ENCODE measurements around the gene SLC35E3.

Gene SLC35E3

DNA sequence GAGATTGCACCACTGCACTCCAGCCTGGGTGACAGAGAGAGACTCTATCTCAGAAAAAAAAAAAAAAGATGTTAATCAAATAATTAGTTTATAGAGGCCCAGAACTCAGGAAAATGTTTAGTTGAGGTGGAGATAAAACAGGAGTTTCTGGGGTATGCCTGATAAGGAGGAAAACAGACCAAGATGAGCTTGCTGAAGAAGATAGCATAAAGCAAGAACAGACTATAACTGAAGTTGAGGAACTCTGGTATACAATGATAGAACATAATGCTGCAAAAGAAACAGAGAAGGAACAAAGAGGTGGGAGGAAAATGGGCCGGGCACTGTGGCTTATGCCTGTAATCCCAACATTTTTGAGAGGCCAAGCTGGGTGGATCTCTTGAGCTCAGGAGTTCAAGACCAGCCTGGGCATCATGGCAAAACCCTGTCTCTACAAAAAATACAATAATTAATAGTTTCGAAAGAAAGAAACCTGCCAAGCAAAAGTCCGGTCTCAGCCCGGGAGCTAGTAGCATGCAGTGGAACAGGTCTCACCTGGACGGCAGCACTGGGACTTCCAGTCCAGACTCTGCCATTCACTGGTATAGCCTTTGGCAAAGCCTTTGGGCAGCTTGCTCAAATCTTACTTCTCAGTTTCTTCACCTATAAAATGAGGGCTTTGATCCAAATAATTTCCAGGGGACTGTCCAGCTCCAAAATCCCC is 25.4 kb downstream of the SLC35E3 start:
- DNase-seq (ENCODE audit: low read depth), result no peak

DNA sequence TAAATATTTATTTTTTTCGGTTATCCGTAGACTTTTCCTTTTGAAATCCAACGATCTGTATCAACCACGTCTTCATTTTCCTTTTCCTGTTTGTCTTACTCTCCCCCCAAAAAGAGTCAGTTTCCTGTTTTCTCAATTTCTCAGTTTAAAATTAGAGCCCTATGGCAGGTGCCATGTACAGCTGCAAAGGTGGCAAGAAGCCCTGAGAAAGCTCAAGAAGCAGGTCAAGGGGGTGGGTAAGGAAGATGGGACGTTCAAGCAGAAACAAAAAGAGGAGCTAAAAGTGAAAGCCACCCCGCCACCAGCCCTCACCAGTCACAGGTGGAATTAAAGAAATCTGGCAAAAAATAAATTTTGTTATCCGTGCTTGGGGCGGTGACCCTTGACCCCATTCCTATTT is 26.7 kb downstream of the SLC35E3 start:
- DNase-seq (ENCODE audit: low read depth), result no peak

DNA sequence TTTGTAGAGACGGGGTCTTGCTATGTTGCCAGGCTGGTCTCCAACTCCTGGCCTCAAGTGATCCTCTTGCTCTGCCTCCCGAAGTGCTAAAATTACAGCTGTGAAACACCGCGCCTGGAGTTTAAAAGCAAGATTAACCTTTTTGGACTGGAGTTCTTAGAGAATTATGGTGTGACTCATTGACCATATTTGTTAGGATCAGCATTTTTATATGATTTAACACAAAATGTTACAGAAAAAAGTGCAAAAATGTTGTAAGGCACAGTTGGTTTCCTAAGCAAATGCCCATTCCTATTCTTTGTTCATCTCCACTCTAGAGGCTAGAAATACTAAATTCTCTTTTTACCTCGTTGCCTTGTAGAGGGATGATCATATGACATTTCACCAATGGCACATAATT is 27.6 kb downstream of the SLC35E3 start:
- no peak for DNase-seq (ENCODE audit: low read depth)

DNA sequence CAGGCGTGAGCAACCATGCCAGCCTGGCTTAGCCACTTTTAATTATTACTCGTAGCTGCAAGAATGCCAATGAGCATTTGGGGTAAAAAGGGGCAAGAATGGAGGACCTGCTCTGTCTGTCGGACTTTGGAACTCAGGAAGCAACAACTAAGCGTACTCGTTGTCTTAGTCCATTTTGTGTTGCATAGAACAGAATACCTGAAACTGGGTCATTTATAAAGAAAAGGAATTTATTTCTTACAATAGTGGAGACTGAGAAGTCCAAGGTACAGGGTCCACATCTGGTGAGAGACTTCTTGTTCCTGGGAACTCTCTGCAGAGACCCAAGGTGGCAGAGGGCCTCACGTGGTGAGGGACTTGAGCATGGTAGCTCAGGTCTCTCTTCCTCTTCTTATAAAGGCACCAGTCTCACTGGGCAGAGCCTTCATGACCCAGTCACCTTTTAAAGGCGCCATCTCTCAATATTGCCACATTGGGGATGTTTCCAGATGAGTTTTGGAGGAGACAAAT is 29.2 kb downstream of the SLC35E3 start:
- no peak for DNase-seq (ENCODE audit: low read depth)

DNA sequence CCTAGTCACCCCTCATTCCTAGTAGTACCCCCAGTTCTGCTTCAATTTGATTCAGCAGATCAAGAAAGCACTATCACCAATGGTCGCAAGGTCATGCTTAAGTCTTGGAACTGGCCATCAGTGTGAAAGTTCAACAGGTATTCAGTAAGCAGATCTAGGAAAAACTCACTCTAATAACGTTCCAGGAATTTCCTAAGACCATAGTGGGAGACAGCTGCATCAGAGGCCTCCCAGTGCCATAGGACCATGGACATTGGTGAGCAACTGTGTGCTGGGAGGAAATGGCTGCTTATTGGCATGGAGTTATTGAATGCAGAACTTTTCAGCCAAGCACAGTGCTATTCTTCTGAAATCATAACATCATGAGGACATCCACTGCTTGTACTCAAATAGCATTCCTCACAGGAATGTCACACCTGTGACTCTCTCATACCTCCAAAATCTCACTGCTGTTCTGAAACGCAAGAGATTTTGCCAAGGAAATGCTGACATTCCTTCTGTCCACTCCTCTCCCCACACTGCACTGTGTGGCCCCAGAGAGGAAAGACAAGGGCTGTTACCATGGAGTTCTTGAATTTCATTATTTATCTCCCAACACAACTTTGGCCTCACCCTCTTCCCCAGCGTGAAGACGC is 31.1 kb downstream of the SLC35E3 start:
- no peak for DNase-seq (ENCODE audit: low read depth)

DNA sequence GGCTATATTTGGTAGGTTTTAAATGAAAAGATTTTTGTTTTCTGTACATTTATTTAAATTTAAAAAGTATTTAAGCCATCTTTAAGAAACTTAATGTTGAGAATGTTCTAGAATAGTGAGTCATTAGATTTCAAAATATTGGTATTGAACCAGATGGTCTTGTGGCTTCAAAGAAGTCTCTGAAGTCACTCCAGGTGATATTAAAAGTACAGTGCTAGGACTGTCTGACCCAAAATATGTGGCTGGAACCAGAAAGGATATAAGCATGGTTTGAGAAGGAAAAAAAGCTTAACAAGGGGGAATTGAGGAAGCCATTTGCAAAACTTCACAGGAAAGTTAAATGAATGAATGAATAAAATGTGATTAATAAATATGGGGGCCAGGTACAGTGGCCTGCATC is 33.3 kb downstream of the SLC35E3 start:
- DNase-seq (ENCODE audit: low read depth), result no peak

DNA sequence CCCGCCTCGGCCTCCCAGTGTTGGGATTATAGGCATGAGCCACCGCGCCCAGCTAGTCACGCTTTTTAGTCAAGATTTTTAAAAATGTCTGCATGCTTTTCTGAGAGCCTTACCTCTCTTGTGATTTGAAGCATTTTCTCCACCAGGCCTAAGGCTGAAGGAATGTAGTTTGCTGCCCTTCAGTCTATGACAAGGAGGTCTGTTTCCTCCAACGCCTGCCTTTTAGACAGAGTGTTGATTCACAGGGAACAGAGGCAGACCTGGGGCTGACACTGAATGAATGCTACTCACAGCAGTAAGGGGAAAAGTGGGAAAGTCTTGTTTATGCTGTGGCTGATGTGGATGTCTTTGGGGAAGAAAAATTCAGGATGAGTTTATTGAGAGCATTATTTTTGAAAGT is 34.8 kb downstream of the SLC35E3 start:
- DNase-seq (ENCODE audit: low read depth), result no peak

DNA sequence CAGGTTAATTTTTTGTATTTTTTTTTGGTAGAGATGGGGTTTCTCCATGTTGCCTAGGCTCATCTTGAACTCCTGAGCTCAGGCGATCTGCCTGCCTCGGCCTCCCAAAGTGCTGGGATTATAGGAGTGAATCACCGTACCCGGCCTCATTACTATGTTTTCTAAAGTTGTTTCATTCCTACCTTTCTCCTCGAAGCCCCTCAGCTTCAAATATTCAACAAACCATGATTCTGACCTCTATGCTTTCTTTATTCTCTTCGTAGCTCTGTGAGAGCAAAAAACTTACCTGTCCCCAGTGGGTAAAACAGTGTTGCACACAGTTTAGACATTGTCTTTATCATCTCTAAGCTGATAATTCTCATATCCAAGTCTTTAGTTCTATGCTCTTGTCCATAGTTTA is 35.8 kb downstream of the SLC35E3 start:
- DNase-seq (ENCODE audit: low read depth), result no peak

DNA sequence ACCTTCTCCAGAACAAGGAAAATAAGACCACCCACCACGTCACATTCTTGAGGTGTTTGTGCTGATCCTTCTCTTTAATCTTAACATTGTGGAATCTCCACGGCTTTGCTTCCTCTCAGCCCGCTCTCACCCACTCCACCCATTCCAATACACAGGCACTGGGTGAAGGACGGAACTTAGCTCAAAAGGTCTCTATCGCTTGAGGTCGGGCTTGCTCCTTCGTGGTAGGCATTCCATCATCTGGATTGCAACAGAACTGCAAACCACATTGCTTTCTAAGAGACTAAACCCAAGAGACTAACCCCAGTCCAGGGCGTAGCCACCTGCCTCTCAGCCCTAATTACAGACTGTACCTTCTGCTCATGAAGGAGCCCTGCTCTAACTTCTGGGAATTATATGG is 38.0 kb downstream of the SLC35E3 start:
- DNase-seq (ENCODE audit: low read depth), result no peak

DNA sequence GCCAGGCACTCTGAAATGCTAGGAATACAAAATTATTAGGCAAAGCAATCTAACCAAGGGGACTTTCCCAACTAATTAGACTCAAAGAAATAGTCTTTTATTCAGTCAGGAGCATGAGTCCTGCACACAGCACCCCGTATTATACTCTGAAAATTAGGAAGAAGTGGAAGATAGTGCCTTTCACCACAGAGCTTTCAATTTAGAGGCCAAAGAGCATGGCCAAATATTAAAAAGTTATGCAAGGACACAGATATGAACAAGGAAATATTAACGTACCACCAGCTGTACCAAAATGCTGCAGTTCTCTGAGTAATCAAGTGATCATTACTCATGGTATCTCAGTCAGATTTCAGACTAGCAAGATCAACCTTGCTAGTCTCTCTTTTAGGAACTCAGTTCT is 39.4 kb downstream of the SLC35E3 start:
- DNase-seq (ENCODE audit: low read depth), result no peak

DNA sequence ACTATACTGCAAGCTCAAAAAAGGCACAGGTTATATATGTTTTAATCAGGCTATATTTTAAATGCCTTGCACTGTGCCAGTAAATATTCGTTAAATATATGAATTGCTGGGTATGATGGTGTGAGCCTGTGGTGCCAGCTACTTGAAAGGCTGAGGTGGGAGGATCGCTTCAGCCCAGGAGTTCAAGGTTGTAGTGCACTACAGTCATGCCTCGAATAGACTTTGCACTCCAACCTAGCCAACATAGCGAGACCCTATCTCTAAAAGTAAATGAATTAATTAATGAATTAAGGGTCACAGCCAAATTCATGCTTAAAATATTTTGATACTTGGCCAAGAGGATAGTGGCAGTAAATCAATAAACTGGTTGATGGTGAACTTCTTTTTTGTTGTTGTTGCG is 39.8 kb downstream of the SLC35E3 start:
- DNase-seq (ENCODE audit: low read depth), result no peak

DNA sequence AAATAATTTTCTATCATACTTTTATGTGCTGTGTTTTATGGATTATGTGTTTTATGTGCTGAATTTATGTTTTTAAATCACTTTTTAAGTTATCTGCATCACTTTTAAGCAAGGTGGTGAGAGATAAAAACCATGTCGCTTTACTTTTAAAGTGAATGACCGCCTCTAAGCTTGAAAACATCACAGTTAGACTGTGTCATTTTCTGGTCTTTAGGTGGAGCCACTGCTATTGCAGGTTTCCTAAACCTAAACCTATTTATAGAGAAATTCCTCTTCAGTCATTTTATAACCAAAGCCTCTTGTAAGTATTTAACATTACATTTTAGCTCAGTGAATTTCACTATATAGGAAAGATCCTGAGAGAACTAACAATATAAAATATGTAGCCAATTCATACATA is 41.0 kb downstream of the SLC35E3 start:
- DNase-seq (ENCODE audit: low read depth), result no peak

DNA sequence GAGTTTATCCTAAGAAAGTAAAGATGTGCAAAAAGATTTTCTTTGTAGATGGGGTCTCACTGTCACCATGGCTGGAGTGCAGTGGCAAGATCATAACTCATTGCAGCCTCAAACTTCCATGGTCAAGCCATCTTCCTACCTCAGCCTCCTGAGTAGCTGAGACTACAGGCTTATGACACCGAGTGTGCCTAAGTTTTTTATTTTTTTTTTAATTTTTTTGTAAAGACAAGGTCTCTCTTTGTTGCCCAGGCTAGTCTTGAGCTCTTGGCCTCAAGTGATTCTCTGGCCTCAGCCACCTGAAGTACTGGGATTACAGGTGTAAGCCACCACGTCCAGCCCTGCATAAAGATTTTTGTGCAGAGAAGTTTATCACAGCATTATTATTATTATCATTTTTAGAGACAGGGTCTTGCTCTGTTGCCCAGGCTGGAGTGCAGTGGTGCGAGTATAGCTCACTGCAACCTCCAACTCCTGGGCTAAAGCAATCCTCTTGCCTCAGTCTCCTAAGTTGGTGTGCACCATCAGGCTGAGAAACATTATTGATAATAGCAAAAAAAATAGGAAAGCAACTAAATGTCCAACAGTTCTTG is 42.7 kb downstream of the SLC35E3 start:
- DNase-seq (ENCODE audit: low read depth), result no peak

DNA sequence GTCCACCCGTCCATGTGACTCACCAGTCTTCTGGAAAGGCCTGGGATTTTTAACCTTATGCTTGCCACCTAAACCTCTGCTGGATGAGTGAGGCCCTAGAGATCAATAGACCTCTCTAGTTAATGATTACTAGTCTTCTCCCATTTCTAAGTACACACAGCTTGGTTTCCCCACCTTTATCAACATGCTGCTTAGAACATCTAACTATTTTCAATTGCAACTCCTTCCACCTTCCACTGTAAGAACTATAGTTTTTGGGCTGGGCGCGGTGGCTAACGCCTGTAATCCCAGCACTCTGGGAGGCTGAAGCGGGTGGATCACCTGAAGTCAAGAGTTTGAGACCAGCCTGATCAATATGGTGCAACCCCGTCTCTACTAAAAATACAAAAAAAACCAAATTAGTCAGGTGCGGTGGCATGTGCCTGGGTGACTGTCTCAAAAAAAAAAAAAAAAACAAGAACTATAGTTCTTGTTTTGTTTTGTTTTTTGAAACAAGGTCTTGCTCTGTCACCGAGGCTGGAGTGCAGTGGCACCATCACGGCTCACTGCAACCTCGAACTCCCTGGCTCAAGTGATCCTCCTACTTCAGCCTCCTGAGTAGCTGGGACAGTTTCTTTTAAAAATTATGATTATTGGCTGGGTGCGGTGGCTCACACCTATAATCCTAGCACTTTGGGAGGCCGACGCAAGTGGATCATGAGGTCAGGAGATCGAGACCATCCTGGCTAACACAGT is 43.3 kb downstream of the SLC35E3 start:
- DNase-seq (ENCODE audit: low read depth), result no peak

DNA sequence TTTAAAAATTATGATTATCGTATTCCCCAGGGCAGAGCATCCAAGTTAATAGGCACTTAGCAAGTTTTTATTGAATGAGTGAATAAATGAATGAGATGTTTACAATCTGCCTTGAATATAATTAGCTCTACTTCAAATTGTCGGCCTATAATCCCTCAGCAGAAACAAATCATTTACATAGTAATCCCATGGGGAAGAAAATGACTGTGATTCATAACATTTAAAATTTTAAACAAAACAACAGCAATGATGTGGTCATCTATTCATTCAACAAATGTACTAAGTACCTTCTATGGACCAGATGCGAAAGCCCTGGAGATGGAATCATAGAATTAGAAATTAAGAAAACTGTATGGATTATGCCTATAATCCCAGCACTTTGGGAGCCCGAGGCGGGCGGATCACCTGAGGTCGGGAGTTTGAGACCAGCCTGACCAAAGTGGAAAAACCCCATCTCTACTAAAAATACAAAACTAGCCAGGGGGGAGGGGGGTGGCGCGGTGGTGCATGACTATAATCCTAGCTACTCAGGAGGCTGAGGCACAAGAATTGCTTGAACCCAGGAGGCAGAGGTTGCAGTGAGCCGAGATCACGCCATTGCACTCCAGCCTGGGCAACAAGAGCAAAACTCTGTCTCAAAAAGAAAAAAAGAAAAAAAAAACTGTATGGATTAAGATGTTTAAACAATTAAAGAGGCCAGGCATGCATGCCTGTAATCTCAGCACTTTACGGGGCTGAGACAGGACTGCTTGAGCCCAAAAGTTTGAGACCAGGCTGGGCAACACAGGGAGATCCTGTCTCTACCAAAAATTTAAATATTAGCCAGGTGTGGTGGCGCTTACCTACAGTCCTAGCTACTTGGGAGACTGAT is 44.3 kb downstream of the SLC35E3 start:
- DNase-seq (ENCODE audit: low read depth), result no peak

DNA sequence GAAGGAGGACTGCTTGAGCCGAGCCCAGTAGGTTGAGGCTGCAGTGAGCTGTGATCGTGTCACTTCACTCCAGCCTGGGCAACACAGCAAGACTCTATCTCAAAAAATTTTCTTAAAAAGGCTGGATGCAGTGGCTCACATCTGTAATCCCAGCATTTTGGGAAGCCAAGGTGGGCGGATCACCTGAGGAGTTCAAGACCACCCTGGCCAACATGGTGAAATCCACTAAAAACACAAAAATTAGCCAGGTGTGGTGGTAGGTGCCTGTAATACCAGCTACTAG is 44.9 kb downstream of the SLC35E3 start:
- DNase-seq (ENCODE audit: low read depth), result no peak

DNA sequence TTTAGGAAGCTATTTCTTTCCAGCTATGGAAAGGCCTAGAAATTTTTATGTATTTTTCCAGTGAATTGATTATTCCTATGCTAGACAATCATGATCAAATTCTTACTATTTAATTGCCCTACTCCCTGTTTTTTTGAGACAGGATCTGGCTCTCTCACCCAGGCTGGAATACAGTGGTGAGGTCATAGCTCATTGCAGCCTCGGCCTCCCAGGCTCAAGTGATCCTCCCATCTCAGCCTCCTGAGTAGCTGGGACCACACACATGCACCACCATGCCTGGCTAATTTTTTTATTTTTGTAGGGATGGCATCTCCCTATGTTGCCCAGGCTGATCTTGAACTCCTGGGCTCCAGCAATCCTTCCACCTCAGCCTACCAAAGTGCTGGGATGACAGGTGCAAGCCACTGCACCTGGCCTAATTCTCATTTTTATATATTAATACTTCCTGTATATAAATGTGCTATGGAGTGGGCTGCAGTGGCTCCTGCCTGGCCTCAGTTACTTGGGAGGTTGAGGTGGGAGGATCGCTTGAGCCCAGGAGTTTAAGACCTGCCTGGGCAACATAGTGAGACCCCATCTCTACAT is 46.0 kb downstream of the SLC35E3 start:
- no peak for DNase-seq (ENCODE audit: low read depth)

DNA sequence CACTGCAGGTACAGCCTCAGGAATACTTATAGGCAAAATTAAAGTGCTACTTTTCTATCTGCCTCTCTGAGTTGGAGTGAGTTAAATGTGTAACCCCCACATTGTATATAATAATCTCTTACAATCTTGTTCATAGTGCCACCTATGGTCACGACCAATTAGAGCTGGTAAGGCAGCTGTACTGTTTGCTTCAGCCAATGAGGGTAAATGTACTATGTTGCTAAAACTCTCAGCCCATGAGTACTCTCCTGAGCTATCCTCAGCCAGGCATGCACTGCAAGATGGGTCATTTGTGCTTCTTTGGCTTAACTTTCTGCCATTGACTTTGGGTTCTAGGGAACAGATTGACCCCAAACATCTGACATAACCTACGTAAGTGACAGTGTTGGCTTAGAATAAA is 47.0 kb downstream of the SLC35E3 start:
- DNase-seq (ENCODE audit: low read depth), result no peak

DNA sequence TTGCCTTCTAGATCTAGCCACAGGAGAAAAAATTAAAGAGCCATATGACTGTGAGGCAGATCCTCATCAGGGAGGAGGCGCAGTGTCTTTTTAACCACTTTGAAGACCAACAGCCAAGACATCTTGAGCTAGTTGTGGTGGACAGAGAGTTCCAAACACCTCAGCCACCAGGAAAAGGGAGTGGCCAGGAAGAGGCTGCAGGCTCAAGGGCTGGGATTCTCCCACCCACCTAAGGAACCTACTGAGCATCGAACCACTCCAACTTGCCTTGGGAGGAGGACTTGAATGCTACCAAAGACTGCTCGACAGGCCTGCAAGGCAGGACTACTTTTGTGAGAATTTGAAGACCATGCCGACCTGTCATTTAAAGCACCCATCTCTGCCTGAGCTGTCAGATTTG is 47.5 kb downstream of the SLC35E3 start:
- DNase-seq (ENCODE audit: low read depth), result no peak

DNA sequence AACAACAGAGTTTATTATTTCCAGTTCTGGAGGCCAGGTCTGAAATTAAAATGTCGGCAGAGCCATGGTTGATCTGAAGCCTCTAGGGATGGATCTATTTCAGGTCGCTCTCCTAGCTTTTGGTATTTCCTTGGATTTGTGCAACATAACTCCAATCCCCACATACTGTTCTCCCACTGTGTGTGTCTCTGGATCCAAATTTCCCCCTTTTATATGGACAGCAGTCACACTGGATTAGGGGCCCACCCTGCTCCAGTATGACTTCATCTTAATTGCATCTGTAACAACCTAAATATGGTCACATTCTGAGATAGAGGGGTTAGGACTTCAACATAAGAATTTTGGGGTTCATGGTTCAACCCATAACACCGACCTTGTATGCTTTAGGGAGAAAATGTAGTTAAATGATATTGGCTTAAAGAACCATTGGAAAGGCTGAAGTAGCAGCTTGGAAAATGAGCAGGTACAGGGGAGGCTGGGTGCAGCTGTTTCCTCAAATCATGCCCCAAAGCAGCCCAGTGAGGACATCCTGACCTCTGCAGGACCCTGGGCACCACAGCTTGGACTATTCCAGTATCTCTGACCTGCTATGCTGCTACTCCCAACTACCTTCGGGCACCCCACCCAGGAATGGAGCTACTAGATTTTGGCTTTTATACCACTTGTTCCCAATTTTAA is 48.1 kb downstream of the SLC35E3 start:
- DNase-seq (ENCODE audit: low read depth), result no peak

DNA sequence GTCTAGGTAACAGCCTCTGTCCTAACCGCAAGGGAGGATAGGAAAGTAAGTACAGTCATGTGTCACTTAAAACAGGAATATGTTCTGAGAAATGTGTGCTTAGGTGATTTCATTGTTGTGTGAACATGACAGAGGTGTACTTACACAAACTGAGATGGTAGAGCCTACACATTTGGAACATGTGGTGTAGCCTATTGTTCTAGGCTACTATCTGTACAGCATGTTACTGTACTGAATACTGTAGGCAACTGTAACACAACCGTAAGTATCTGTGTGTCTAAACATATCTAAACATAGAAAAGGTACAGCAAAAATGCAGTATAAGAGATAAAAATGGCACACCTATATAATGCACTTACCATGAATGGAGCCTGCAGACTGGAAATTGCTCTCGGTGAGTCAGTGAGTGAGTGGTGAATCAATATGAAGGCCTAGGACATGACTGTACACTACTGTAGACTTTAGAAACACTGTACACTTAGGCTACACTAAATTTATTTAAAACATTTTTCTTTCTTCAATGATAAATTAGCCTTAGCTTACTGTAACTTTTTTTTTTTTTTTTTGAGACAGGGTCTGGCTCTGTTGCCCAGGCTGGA is 48.8 kb downstream of the SLC35E3 start:
- DNase-seq (ENCODE audit: low read depth), result no peak
